ENCODE data around the gene SNX17. TPM values are rescaled to one million over a fixed set of nuclear protein-coding genes. Genes with fewer than 3 reads are reported as not detected.

The SNX17 gene
- total RNA-seq, 4 donors from 2014 or later, result 84.7 to 151 (median 124) TPM

DNA sequence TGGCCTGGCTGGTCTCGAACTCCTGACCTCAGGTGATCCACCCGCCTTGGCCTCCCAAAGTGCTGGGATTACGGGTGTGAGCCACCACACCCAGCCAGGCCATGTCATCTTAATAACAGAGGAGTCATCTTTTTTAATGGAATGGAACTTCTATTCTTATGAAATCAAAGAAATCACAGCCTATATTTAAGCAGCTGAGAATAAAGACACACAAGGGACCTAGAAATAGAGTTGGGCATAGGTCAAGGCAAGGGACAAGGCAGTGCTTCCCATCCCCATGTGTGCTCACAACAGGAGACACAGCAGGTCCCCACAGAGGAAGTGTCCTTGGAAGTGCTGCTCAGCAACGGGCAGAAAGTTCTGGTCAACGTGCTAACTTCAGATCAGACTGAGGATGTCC is 3.2 kb downstream of the SNX17 start:
- no peaks in the 10 kb centered on the region for H3K27me3 ChIP-seq
- peaks cover 27 to 63% (median 36%) of the 10 kb centered on the region in 4 donors for H3K4me1 ChIP-seq
- TF ChIP-seq POLR2A (IDR thresholded peaks at IDR 0.05; ENCODE audit: low read depth), result no peak
- 91% methylated on average over 5 of the region's 5 CpGs for WGBS
- H3K9me3 ChIP-seq, result no peaks in the 10 kb centered on the region
- no peak for DNase-seq (ENCODE audit: extremely low spot score)
- intact Hi-C loops (cut with DNase I), result loop anchor here (5.0 to 10.0 kb wide), 3 partner anchors 34 to 159 kb away; partner anchors contain the start of genes ATRAID, CAD, MPV17 and PPM1G
- no peak overlapping the region for H3K4me3 ChIP-seq
- H3K27ac ChIP-seq (replicated peaks in 1 of 4), result no peak overlapping the region
- H3K36me3 ChIP-seq, result peaks cover 52 to 69% (median 65%) of the 10 kb centered on the region in 4 donors

DNA sequence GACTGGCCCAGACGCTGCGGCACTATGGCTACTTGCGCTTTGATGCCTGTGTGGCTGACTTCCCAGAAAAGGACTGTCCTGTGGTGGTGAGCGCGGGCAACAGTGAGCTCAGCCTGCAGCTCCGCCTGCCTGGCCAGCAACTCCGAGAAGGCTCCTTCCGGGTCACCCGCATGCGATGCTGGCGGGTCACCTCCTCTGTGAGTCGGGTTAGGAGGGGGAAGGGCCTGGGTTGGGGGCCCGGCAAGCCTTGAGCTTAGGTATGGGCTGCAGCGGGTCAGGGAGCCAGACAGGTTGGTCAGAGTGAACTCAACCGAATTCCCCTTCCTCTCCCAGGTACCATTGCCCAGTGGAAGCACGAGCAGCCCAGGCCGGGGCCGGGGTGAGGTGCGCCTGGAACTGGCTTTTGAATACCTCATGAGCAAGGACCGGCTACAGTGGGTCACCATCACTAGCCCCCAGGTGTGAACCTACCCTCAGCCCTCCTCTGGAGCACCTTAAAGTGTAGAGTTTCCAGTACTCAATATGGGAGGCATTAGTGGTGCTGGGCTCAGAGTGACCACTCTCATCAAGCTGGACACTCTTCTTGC is 5.2 kb downstream of the SNX17 start:
- H3K27me3 ChIP-seq, result no peaks in the 10 kb centered on the region
- H3K4me1 ChIP-seq, result peaks cover 30 to 67% (median 41%) of the 10 kb centered on the region in 4 donors
- no peak for DNase-seq (ENCODE audit: extremely low spot score)
- WGBS, result 91% methylated on average over 19 of the region's 20 CpGs
- intact Hi-C loops (cut with DNase I), result loop anchor here (10.0 kb wide), 1 partner anchor 161 kb away; the partner anchor contains the start of genes ATRAID, CAD and SLC5A6
- peaks cover 52 to 68% (median 63%) of the 10 kb centered on the region in 4 donors for H3K36me3 ChIP-seq
- no peak for TF ChIP-seq POLR2AphosphoS5 (IDR thresholded peaks at IDR 0.05)
- no peak for TF ChIP-seq POLR2A (IDR thresholded peaks at IDR 0.05; ENCODE audit: low read depth)
- TF ChIP-seq, protein P1, sequence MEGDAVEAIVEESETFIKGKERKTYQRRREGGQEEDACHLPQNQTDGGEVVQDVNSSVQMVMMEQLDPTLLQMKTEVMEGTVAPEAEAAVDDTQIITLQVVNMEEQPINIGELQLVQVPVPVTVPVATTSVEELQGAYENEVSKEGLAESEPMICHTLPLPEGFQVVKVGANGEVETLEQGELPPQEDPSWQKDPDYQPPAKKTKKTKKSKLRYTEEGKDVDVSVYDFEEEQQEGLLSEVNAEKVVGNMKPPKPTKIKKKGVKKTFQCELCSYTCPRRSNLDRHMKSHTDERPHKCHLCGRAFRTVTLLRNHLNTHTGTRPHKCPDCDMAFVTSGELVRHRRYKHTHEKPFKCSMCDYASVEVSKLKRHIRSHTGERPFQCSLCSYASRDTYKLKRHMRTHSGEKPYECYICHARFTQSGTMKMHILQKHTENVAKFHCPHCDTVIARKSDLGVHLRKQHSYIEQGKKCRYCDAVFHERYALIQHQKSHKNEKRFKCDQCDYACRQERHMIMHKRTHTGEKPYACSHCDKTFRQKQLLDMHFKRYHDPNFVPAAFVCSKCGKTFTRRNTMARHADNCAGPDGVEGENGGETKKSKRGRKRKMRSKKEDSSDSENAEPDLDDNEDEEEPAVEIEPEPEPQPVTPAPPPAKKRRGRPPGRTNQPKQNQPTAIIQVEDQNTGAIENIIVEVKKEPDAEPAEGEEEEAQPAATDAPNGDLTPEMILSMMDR (IDR thresholded peaks at IDR 0.05), result no peak
- no peak for TF ChIP-seq EP300 (IDR thresholded peaks at IDR 0.05)
- H3K27ac ChIP-seq (replicated peaks in 1 of 4), result no peak overlapping the region
- no peak overlapping the region for H3K4me3 ChIP-seq
- H3K9me3 ChIP-seq, result no peaks in the 10 kb centered on the region

DNA sequence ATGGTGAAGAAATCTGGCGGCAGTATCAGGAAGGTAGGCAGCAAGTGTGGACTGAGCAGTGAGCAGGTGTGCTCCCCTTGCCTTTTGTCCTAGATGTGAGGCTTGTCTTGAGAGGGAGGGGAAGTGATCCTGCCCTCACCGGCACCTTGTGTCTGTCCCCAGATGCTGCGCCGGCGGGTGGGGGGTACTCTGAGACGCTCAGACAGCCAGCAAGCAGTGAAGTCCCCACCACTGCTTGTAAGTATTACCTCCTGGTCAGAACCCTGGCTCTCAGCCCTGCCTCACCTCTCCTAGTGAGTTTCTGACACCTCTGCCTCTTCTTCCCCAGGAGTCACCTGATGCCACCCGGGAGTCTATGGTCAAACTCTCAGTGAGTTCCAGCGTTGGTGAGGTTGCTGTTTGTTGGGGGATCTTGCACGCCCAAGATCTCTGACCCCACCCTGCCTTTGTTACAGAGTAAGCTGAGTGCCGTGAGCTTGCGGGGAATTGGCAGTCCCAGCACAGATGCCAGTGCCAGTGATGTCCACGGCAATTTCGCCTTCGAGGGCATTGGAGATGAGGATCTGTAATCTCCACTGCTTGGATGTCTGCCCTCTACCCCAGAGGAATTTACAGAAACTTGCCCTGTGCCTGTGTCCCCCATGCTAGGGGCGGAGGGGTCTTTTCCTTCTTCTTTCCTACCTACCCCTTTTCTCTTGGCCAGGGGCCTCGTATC is 5.9 kb downstream of the SNX17 start:
- 86% methylated on average over 11 of the region's 16 CpGs for WGBS
- peaks cover 33 to 68% (median 44%) of the 10 kb centered on the region in 4 donors for H3K4me1 ChIP-seq
- H3K9me3 ChIP-seq, result no peaks in the 10 kb centered on the region
- no peak for DNase-seq (ENCODE audit: extremely low spot score)
- no peak overlapping the region for H3K4me3 ChIP-seq
- H3K27ac ChIP-seq (replicated peaks in 1 of 4), result no peak overlapping the region
- intact Hi-C loops (cut with DNase I), result loop anchor here (10.0 kb wide), 1 partner anchor 162 kb away; the partner anchor contains the start of genes ATRAID, CAD and SLC5A6
- no peaks in the 10 kb centered on the region for H3K27me3 ChIP-seq
- TF ChIP-seq EP300 (IDR thresholded peaks at IDR 0.05), result no peak
- TF ChIP-seq, protein P1 (IDR thresholded peaks at IDR 0.05), result no peak
- TF ChIP-seq POLR2AphosphoS5 (IDR thresholded peaks at IDR 0.05), result no peak
- no peak for TF ChIP-seq POLR2A (IDR thresholded peaks at IDR 0.05; ENCODE audit: low read depth)
- peaks cover 52 to 70% (median 63%) of the 10 kb centered on the region in 4 donors for H3K36me3 ChIP-seq

DNA sequence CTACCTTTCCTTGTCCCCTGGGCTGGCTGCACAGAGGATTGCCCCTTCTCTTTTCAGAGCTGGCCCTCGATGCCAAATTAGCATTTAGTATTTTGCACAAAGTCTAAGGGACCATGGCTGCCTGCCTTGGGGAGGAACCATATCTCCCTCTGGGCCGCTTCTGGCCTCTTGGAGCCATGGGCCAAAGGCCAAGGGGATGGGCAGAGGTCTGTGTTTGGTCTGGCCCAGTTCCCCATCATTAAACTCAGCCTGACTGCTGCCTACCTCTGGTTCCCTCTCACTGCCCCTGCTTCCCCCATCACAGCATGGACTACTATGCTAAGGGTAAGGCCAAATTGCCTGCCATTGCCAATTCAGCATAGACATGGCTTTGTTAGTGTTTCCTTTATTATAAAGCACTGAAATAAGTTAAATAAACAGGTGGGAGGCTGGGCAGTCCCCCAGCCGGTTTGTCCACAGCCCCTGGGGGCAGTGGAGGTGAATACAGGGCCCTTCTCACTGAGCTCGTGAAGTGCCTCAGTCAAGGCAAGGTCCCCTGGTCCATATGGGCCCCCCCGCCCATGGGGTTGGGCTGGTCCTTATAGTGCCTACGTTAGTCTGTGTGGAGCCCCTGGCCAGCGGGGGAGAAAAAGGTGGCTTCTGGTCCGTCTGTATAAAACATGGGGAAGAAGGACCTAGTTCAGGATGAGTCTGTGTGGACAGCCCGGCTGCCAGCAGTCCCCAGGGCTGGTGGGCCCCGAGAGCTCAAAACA is 6.6 kb downstream of the SNX17 start:
- Histone ChIP-seq H3K4me3 (no peak overlapping the region), H3K27ac (replicated peaks in 1 of 4) (no peak overlapping the region), H3K9me3 (no peaks in the 10 kb centered on the region), H3K36me3 (peaks cover 52 to 77% (median 70%) of the 10 kb centered on the region in 4 donors), H3K4me1 (peaks cover 28 to 65% (median 39%) of the 10 kb centered on the region in 4 donors), H3K27me3 (no peaks in the 10 kb centered on the region)
- no peak for DNase-seq (ENCODE audit: extremely low spot score)
- 67% methylated on average over 7 of the region's 10 CpGs for WGBS
- intact Hi-C loops (cut with DNase I), result loop anchor here (10.0 kb wide), 1 partner anchor 162 kb away; the partner anchor contains the start of genes ATRAID, CAD and SLC5A6
- TF ChIP-seq POLR2A (IDR thresholded peaks at IDR 0.05; ENCODE audit: low read depth) (no peak), EP300 (IDR thresholded peaks at IDR 0.05) (no peak), POLR2AphosphoS5 (IDR thresholded peaks at IDR 0.05) (no peak)
- TF ChIP-seq, protein P1 (IDR thresholded peaks at IDR 0.05), result no peak

All from esophagus muscularis mucosa (tissue), 4 donors.